ENCODE data around the gene ELF1. TPM values are rescaled to one million over a fixed set of nuclear protein-coding genes. Genes with fewer than 3 reads are reported as not detected.

ELF1 gene
- total and polyA plus RNA-seq, 2 of the 8 experiments (the other 6 are each of a cell fraction or from before 2014, with no cell fraction given), result 5.6 to 18.2 TPM

GRCh38 chr13:40968416-40969000, 50.6 kb downstream of the ELF1 start:
- Histone ChIP-seq H3K14ac (ENCODE audit: insufficient read length) (no peak overlapping the region), H3K4me1 (replicated peaks in 1 of 4; ENCODE audit: control insufficient read depth in 3 of 4, insufficient read depth in 4 of 4, low read length in 3 of 4) (no peaks in the 10 kb centered on the region), H2BK15ac (ENCODE audit: low read length) (no peak overlapping the region), H4K20me1 (replicated peaks in 1 of 2; ENCODE audit: control insufficient read depth in 1 of 2, insufficient read depth in 2 of 2, low read length in 2 of 2) (no peaks in the 10 kb centered on the region), H2AK5ac (ENCODE audit: low read depth, low read length) (no peak overlapping the region), H3K4ac (replicated peaks; ENCODE audit: insufficient read length, low read depth, low read length) (no peak overlapping the region), H3K23ac (ENCODE audit: insufficient read length) (no peak overlapping the region), H4K8ac (ENCODE audit: extremely low read depth, insufficient read depth, low read length) (no peak overlapping the region), H4K5ac (ENCODE audit: insufficient read length, low read depth, low read length) (no peak overlapping the region), H3K79me1 (ENCODE audit: low read depth, low read length) (no peaks in the 10 kb centered on the region), H3K18ac (ENCODE audit: extremely low read depth, low read length) (no peak overlapping the region), H2AFZ (ENCODE audit: low read length) (no peak overlapping the region), H2BK120ac (replicated peaks; ENCODE audit: low read depth, low read length) (no peak overlapping the region), H2BK20ac (ENCODE audit: low read length) (no peak overlapping the region), H4K91ac (replicated peaks; ENCODE audit: insufficient read length, low read length) (no peak overlapping the region), H3K4me2 (ENCODE audit: insufficient read depth in 1 of 2, low read depth in 2 of 2, low read length in 2 of 2) (no peak overlapping the region), H3K27ac (ENCODE audit: low read depth, low read length) (no peak overlapping the region), H3K56ac (replicated peaks; ENCODE audit: insufficient read length, low read depth, low read length) (no peak overlapping the region), H3K9me3 (ENCODE audit: insufficient read depth in 2 of 2, low read depth in 1 of 2, low read length in 1 of 2) (no peaks in the 10 kb centered on the region), H3K79me2 (ENCODE audit: control insufficient read depth in 1 of 2, insufficient read depth in 2 of 2, low read length in 2 of 2) (no peaks in the 10 kb centered on the region), H3K36me3 (ENCODE audit: control insufficient read depth in 2 of 4, insufficient read depth in 4 of 4, low read length in 3 of 4) (no peaks in the 10 kb centered on the region), H3K23me2 (ENCODE audit: low read depth, low read length) (no peaks in the 10 kb centered on the region), H2BK12ac (ENCODE audit: low read depth, low read length) (no peak overlapping the region), H3K27me3 (replicated peaks in 1 of 4; ENCODE audit: control insufficient read depth in 3 of 4, extremely low read depth in 1 of 4, insufficient read depth in 3 of 4, low read length in 3 of 4) (no peaks in the 10 kb centered on the region), H3K9ac (replicated peaks in 1 of 4; ENCODE audit: extremely low read depth in 1 of 4, low read depth in 3 of 4, low read length in 3 of 4) (no peak overlapping the region), H3K4me3 (ENCODE audit: extremely low read depth in 1 of 4, insufficient read depth in 2 of 4, low read depth in 3 of 4, low read length in 4 of 4) (no peak overlapping the region), H2BK5ac (ENCODE audit: low read depth, low read length) (no peak overlapping the region)
- ChIA-PET CTCF (ENCODE audit: partially characterized antibody) (no interaction called here), POLR2A (ENCODE audit: partially characterized antibody) (no interaction called here)
- FAIRE-seq, result no peak
- no peak for DNase-seq (ENCODE audit: low read depth in 1 of 2, low spot score in 2 of 2)
- WGBS, 2 experiments (ENCODE audit: extremely low coverage in 1 of 2, insufficient coverage in 1 of 2, insufficient read length in 1 of 2, insufficient replicate concordance in 2 of 2, low coverage in 1 of 2, low lambda C conversion rate in 2 of 2, missing lambda C conversion rate in 1 of 2), result 93% methylated on average over 2 of the region's 2 CpGs; no CpG with 5 or more reads in 1 of the 2 experiments
- no peak for TF ChIP-seq KDM1A (IDR thresholded peaks at IDR 0.05; ENCODE audit: borderline replicate concordance, low read length)
- TF ChIP-seq, protein P1, sequence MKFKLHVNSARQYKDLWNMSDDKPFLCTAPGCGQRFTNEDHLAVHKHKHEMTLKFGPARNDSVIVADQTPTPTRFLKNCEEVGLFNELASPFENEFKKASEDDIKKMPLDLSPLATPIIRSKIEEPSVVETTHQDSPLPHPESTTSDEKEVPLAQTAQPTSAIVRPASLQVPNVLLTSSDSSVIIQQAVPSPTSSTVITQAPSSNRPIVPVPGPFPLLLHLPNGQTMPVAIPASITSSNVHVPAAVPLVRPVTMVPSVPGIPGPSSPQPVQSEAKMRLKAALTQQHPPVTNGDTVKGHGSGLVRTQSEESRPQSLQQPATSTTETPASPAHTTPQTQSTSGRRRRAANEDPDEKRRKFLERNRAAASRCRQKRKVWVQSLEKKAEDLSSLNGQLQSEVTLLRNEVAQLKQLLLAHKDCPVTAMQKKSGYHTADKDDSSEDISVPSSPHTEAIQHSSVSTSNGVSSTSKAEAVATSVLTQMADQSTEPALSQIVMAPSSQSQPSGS (IDR thresholded peaks at IDR 0.05; ENCODE audit: low read length), result no peak
- no peak for TF ChIP-seq SIX5 (IDR thresholded peaks at IDR 0.05; ENCODE audit: low read depth, low read length)
- TF ChIP-seq CTBP2 (IDR thresholded peaks at IDR 0.05; ENCODE audit: borderline replicate concordance, insufficient read depth, insufficient read length, low read length), result no peak
- no peak for TF ChIP-seq BACH1 (IDR thresholded peaks at IDR 0.05; ENCODE audit: low read length)
- no peak for TF ChIP-seq CTCF (IDR thresholded peaks at IDR 0.05; ENCODE audit: control extremely low read depth in 1 of 3, insufficient read depth in 1 of 3, low read depth in 1 of 3, low read length in 3 of 3)
